ENCODE measurements around the gene GLB1L2. TPM values are rescaled to one million over a fixed set of nuclear protein-coding genes. Genes with fewer than 3 reads are reported as not detected.

The GLB1L2 gene
- total and polyA plus RNA-seq, 7 donors: 4.2 to 108 (median 30.8) TPM

GRCh38 chr11:134363592-134363991 is 31.8 kb downstream of the GLB1L2 start:
- Histone ChIP-seq H3K36me3 (peaks cover 0 to 48% (median under 1%) of the 10 kb centered on the region in 4 donors), H3K4me3 (no peak overlapping the region), H3K27me3 (no peaks in the 10 kb centered on the region), H3K4me1 (peaks cover 0 to 11% (median 0%) of the 10 kb centered on the region in 4 donors), H3K9me3 (no peaks in the 10 kb centered on the region), H3K27ac (no peak overlapping the region)
- DNase-seq: peak; percentile 25
- WGBS, 2 donors: 84 to 87% methylated on average over 7 of the region's 7 CpGs
- intact Hi-C loops (cut with DNase I): no loop called here
- no peak for TF ChIP-seq POLR2A (IDR thresholded peaks at IDR 0.05)
- TF ChIP-seq EP300 (IDR thresholded peaks at IDR 0.05): no peak
- no peak for TF ChIP-seq POLR2AphosphoS5 (IDR thresholded peaks at IDR 0.05)
- no peak for TF ChIP-seq CTCF (IDR thresholded peaks at IDR 0.05)

GRCh38 chr11:134364261-134364660 is 32.5 kb downstream of the GLB1L2 start:
- 88 to 93% methylated on average over 9 of the region's 9 CpGs for WGBS, 2 donors
- DNase-seq: peak; percentile 61
- intact Hi-C loops (cut with DNase I): no loop called here

DNA sequence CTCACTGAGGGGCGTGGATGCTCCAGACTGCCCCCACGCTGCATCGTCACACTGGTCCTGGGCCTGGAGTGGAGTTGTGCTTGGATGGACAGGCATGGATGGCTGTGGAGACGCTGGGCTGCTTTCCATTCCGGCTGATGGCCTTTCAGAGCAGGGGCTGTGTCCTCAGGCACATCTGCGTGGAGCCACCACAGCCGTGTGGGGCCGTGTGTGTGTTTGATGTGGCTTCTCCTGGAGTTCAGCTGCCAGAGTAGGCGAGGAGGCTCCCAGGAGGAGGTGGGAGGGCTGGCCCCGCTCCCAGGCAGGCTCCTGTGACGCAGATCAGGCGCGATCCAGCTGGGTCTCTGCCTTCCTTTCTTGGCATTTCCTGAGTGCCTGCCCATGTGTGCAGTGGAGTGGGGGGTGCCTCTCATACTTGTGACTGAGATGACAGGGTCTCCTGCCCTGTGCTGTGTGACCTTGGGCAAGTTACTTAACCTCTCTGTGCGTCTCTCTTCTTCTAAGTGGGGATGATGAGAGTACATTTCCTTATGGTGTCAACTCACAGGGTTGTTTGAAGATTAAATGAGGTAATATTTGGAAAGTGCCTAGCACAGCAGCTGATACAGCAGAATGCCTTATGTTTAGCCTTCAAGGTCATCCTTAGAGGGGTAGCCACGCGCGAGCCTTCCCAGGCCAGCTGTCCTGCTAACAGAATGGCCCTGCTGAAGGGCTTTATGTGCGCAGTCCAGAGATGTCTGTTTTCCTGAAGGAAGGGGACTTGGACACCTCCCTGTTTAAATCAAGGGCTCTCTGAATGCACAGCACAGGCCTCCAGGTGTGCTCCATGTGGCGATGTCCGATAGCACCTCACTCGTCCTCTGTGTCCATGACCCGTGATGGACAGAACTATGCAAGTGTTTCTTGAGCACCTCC is 33.5 kb downstream of the GLB1L2 start:
- H3K9me3 ChIP-seq: no peaks in the 10 kb centered on the region
- intact Hi-C loops (cut with DNase I): no loop called here
- WGBS, 2 donors: 70 to 87% methylated on average over 22 of the region's 22 CpGs
- peaks cover 0 to 50% (median 8%) of the 10 kb centered on the region in 4 donors for H3K36me3 ChIP-seq
- H3K27me3 ChIP-seq: no peaks in the 10 kb centered on the region
- TF ChIP-seq EP300 (IDR thresholded peaks at IDR 0.05) (no peak), POLR2AphosphoS5 (IDR thresholded peaks at IDR 0.05) (no peak), POLR2A (IDR thresholded peaks at IDR 0.05) (no peak), CTCF (IDR thresholded peaks at IDR 0.05) (no peak)
- H3K4me1 ChIP-seq: peaks cover 0 to 5% (median 0%) of the 10 kb centered on the region in 4 donors
- no peak overlapping the region for H3K4me3 ChIP-seq
- H3K27ac ChIP-seq: no peak overlapping the region
- peak; percentile 55 for DNase-seq

More at GRCh38 chr11:134364261-134364660, 32.5 kb downstream of the GLB1L2 start:
- H3K27me3 ChIP-seq: no peaks in the 10 kb centered on the region
- H3K27ac ChIP-seq: no peak overlapping the region
- peaks cover 0 to 11% (median 0%) of the 10 kb centered on the region in 4 donors for H3K4me1 ChIP-seq
- H3K36me3 ChIP-seq: peaks cover 0 to 48% (median 3%) of the 10 kb centered on the region in 4 donors
- no peak overlapping the region for H3K4me3 ChIP-seq
- TF ChIP-seq EP300 (IDR thresholded peaks at IDR 0.05): no peak
- TF ChIP-seq CTCF (IDR thresholded peaks at IDR 0.05): no peak
- no peak for TF ChIP-seq POLR2AphosphoS5 (IDR thresholded peaks at IDR 0.05)
- TF ChIP-seq POLR2A (IDR thresholded peaks at IDR 0.05): no peak
- H3K9me3 ChIP-seq: no peaks in the 10 kb centered on the region

DNA sequence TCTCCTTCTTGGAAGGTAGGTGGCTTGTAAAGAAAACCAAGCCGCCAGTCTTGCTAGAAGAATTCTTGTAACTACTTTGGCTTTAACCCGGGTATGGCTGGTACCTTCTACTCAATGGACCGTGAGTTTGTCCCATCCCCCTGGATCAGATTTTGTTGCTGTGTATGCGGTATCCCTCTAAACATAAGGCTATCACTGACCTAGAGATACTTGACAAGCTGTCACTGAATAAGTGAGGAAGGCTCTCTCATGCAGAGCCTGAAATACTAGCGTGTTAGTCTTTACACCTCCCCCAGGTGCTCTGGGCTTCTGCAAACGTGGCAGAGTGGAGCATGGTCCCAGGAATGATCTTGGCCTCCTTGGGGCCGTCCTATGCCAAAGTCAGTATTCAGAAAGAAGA is 34.5 kb downstream of the GLB1L2 start:
- WGBS, 2 donors: 85 to 92% methylated on average over 7 of the region's 7 CpGs
- Histone ChIP-seq H3K36me3 (peaks cover 0 to 60% (median 10%) of the 10 kb centered on the region in 4 donors), H3K27me3 (no peaks in the 10 kb centered on the region), H3K4me3 (no peak overlapping the region), H3K27ac (no peak overlapping the region), H3K4me1 (no peaks in the 10 kb centered on the region), H3K9me3 (no peaks in the 10 kb centered on the region)
- peak; percentile 15 for DNase-seq
- intact Hi-C loops (cut with DNase I): no loop called here
- no peak for TF ChIP-seq POLR2AphosphoS5 (IDR thresholded peaks at IDR 0.05)
- no peak for TF ChIP-seq POLR2A (IDR thresholded peaks at IDR 0.05)
- no peak for TF ChIP-seq CTCF (IDR thresholded peaks at IDR 0.05)
- no peak for TF ChIP-seq EP300 (IDR thresholded peaks at IDR 0.05)

Data from sigmoid colon (tissue), 7 donors.